ENCODE results near the gene DUSP9. TPM values are rescaled to one million over a fixed set of nuclear protein-coding genes. Genes with fewer than 3 reads are reported as not detected.

Gene DUSP9
- total RNA-seq, 1 donor from 2014 or later: 0.20 TPM

- Histone ChIP-seq H2AFZ (ENCODE audit: low read depth, low read length) (no peak overlapping the region), H3K9ac (ENCODE audit: low read length) (no peak overlapping the region), H3K4me2 (ENCODE audit: low read length) (no peak overlapping the region), H3K27ac (ENCODE audit: low read depth, low read length) (no peak overlapping the region), H3K79me2 (ENCODE audit: insufficient read depth, low read length) (peaks cover 5% of the 10 kb centered on the region), H3K36me3 (ENCODE audit: insufficient read depth, low read length) (no peaks in the 10 kb centered on the region), H3K4me3 (ENCODE audit: insufficient read depth, low read depth, low read length) (no peak overlapping the region), H3K9me3 (ENCODE audit: insufficient read depth, low read depth, low read length) (no peaks in the 10 kb centered on the region), H4K20me1 (ENCODE audit: insufficient read depth, low read length) (peaks cover 7% of the 10 kb centered on the region), H3K4me1 (ENCODE audit: insufficient read depth, low read length) (peaks cover 8% of the 10 kb centered on the region), H3K27me3 (ENCODE audit: insufficient read depth, low read length) (no peaks in the 10 kb centered on the region)
- FAIRE-seq (no peak), DNase-seq (ENCODE audit: low read depth) (no peak)
- H3K4me3 Mint-ChIP-seq (ENCODE audit: unreplicated experiment): no peak overlapping the region
- TF ChIP-seq EZH2 (IDR thresholded peaks at IDR 0.05; ENCODE audit: insufficient read depth, low read length): no peak
- TF ChIP-seq CTCF (IDR thresholded peaks at IDR 0.05; ENCODE audit: insufficient read depth, low read depth, low read length): no peak
- no peaks in the 10 kb centered on the region for H3K36me3 Mint-ChIP-seq (ENCODE audit: low read depth, unreplicated experiment)
- H3K27ac Mint-ChIP-seq (ENCODE audit: unreplicated experiment): no peak overlapping the region
- H3K9me3 Mint-ChIP-seq (ENCODE audit: unreplicated experiment): no peaks in the 10 kb centered on the region
- H3K4me1 Mint-ChIP-seq (ENCODE audit: low read depth, unreplicated experiment): peaks cover 2% of the 10 kb centered on the region
- H3K27me3 Mint-ChIP-seq (ENCODE audit: low read depth, unreplicated experiment): no peaks in the 10 kb centered on the region
These were observed 38.1 kb downstream of the DUSP9 start for GRCh38 chrX:153685156-153685536.

- FAIRE-seq: no peak
- peaks cover 5% of the 10 kb centered on the region for H3K79me2 ChIP-seq (ENCODE audit: insufficient read depth, low read length)
- H3K4me3 Mint-ChIP-seq (ENCODE audit: unreplicated experiment): peak overlapping the region; percentile 34
- no peak for DNase-seq (ENCODE audit: low read depth)
- no peaks in the 10 kb centered on the region for H3K36me3 ChIP-seq (ENCODE audit: insufficient read depth, low read length)
- H3K9me3 ChIP-seq (ENCODE audit: insufficient read depth, low read depth, low read length): no peaks in the 10 kb centered on the region
- H3K27me3 Mint-ChIP-seq (ENCODE audit: low read depth, unreplicated experiment): no peaks in the 10 kb centered on the region
- no peak overlapping the region for H3K27ac ChIP-seq (ENCODE audit: low read depth, low read length)
- no peak overlapping the region for H3K4me2 ChIP-seq (ENCODE audit: low read length)
- no peaks in the 10 kb centered on the region for H3K36me3 Mint-ChIP-seq (ENCODE audit: low read depth, unreplicated experiment)
- peak overlapping the region; percentile 47 for H3K27ac Mint-ChIP-seq (ENCODE audit: unreplicated experiment)
- peaks cover 11% of the 10 kb centered on the region for H3K4me1 ChIP-seq (ENCODE audit: insufficient read depth, low read length)
- no peak overlapping the region for H3K9ac ChIP-seq (ENCODE audit: low read length)
- H3K27me3 ChIP-seq (ENCODE audit: insufficient read depth, low read length): no peaks in the 10 kb centered on the region
- H3K4me1 Mint-ChIP-seq (ENCODE audit: low read depth, unreplicated experiment): peaks cover 2% of the 10 kb centered on the region
- no peak for TF ChIP-seq CTCF (IDR thresholded peaks at IDR 0.05; ENCODE audit: insufficient read depth, low read depth, low read length)
- no peak for TF ChIP-seq EZH2 (IDR thresholded peaks at IDR 0.05; ENCODE audit: insufficient read depth, low read length)
- no peaks in the 10 kb centered on the region for H3K9me3 Mint-ChIP-seq (ENCODE audit: unreplicated experiment)
- no peak overlapping the region for H2AFZ ChIP-seq (ENCODE audit: low read depth, low read length)
- no peak overlapping the region for H3K4me3 ChIP-seq (ENCODE audit: insufficient read depth, low read depth, low read length)
- peaks cover 10% of the 10 kb centered on the region for H4K20me1 ChIP-seq (ENCODE audit: insufficient read depth, low read length)
These were observed 39.0 kb downstream of the DUSP9 start for GRCh38 chrX:153685751-153686696.

GRCh38 chrX:153686711-153687110 is 39.7 kb downstream of the DUSP9 start:
- H3K36me3 ChIP-seq (ENCODE audit: insufficient read depth, low read length): no peaks in the 10 kb centered on the region
- Mint-ChIP-seq H3K27me3 (ENCODE audit: low read depth, unreplicated experiment) (no peaks in the 10 kb centered on the region), H3K27ac (ENCODE audit: unreplicated experiment) (peak overlapping the region; percentile 47), H3K4me3 (ENCODE audit: unreplicated experiment) (no peak overlapping the region), H3K4me1 (ENCODE audit: low read depth, unreplicated experiment) (peaks cover 2% of the 10 kb centered on the region), H3K9me3 (ENCODE audit: unreplicated experiment) (no peaks in the 10 kb centered on the region), H3K36me3 (ENCODE audit: low read depth, unreplicated experiment) (no peaks in the 10 kb centered on the region)
- H3K27me3 ChIP-seq (ENCODE audit: insufficient read depth, low read length): no peaks in the 10 kb centered on the region
- TF ChIP-seq EZH2 (IDR thresholded peaks at IDR 0.05; ENCODE audit: insufficient read depth, low read length) (no peak), CTCF (IDR thresholded peaks at IDR 0.05; ENCODE audit: insufficient read depth, low read depth, low read length) (no peak)
- peaks cover 10% of the 10 kb centered on the region for H4K20me1 ChIP-seq (ENCODE audit: insufficient read depth, low read length)
- peaks cover 11% of the 10 kb centered on the region for H3K4me1 ChIP-seq (ENCODE audit: insufficient read depth, low read length)
- DNase-seq (ENCODE audit: low read depth) (no peak), FAIRE-seq (no peak)
- no peak overlapping the region for H2AFZ ChIP-seq (ENCODE audit: low read depth, low read length)
- peaks cover 5% of the 10 kb centered on the region for H3K79me2 ChIP-seq (ENCODE audit: insufficient read depth, low read length)
- no peak overlapping the region for H3K27ac ChIP-seq (ENCODE audit: low read depth, low read length)
- H3K9ac ChIP-seq (ENCODE audit: low read length): no peak overlapping the region
- no peak overlapping the region for H3K4me2 ChIP-seq (ENCODE audit: low read length)
- no peaks in the 10 kb centered on the region for H3K9me3 ChIP-seq (ENCODE audit: insufficient read depth, low read depth, low read length)
- H3K4me3 ChIP-seq (ENCODE audit: insufficient read depth, low read depth, low read length): no peak overlapping the region

All from astrocyte (in vitro differentiated cells and primary cell).